Activated CD8-positive, alpha-beta memory T cell treated with anti-CD3 and anti-CD28 coated beads, Interleukin-2, amount 50 U/mL, for 1 hour (primary cell): Measurements from ENCODE around the gene CSPG4.
"Not testable (repeated sequence)": the region's sequence is repeated elsewhere in the genome, so short reads cannot be mapped to it uniquely, and the experiment has no call there.

ENCODE experiments used
- DNase-seq: peaks from one replicate; pipeline ENCODE4 v3.0.0-alpha.2; 2020; ENCODE audit errors: extremely low read depth

The CSPG4 gene

GRCh38 chr15:75704618-75705017 is 8.0 kb downstream of the CSPG4 start:
- no peak for DNase-seq

GRCh38 chr15:75704263-75704615 is 8.4 kb downstream of the CSPG4 start:
- DNase-seq: no peak

GRCh38 chr15:75703440-75704262 is 9.0 kb downstream of the CSPG4 start:
- DNase-seq: not testable (repeated sequence)

GRCh38 chr15:75702436-75702835 is 10.2 kb downstream of the CSPG4 start:
- no peak for DNase-seq

- DNase-seq: not testable (repeated sequence)
Measured at GRCh38 chr15:75701071-75702003, 11.3 kb downstream of the CSPG4 start.

- DNase-seq: not testable (repeated sequence)
Measured at GRCh38 chr15:75699961-75700874, 12.4 kb downstream of the CSPG4 start.

GRCh38 chr15:75699517-75699916 is 13.1 kb downstream of the CSPG4 start:
- not testable (repeated sequence) for DNase-seq

- DNase-seq: not testable (repeated sequence)
Measured at GRCh38 chr15:75697974-75698747, 14.5 kb downstream of the CSPG4 start.

- DNase-seq: no peak
Measured at GRCh38 chr15:75697523-75697922, 15.1 kb downstream of the CSPG4 start.

GRCh38 chr15:75696854-75697259 is 15.8 kb downstream of the CSPG4 start:
- DNase-seq: no peak

- no peak for DNase-seq
Measured at GRCh38 chr15:75696311-75696720, 16.3 kb downstream of the CSPG4 start.

- no peak for DNase-seq
Measured at GRCh38 chr15:75695634-75696310, 16.9 kb downstream of the CSPG4 start.

- no peak for DNase-seq
Measured at GRCh38 chr15:75695220-75695619, 17.4 kb downstream of the CSPG4 start.

- no peak for DNase-seq
Measured at GRCh38 chr15:75694241-75695182, 18.1 kb downstream of the CSPG4 start.

GRCh38 chr15:75693501-75694240 is 19.0 kb downstream of the CSPG4 start:
- no peak for DNase-seq

GRCh38 chr15:75693028-75693427 is 19.6 kb downstream of the CSPG4 start:
- not testable (repeated sequence) for DNase-seq

- not testable (repeated sequence) for DNase-seq
Measured at GRCh38 chr15:75692311-75692710, 20.3 kb downstream of the CSPG4 start.

GRCh38 chr15:75689429-75689828 is 23.2 kb downstream of the CSPG4 start:
- not testable (repeated sequence) for DNase-seq
